Lower leg skin (tissue), 3 donors: ENCODE data around the gene RIPPLY3.

Experiments used
- CTCF ChIP-seq, 3 donors: fragments of 450-650 bp; IDR thresholded peaks; one replicate each; pipeline ENCODE4 v1.5.1; 2016; ENCODE audit warnings: antibody characterized with exemption in 3 of 3, mild to moderate bottlenecking in 3 of 3, moderate library complexity in 2 of 3
- POLR2A ChIP-seq, 2 donors: fragments of 450-650 bp; IDR thresholded peaks; one replicate each; pipeline ENCODE4 v1.6.1; 2016 to 2017; ENCODE audit warnings: antibody characterized with exemption in 2 of 2, mild to moderate bottlenecking in 1 of 2, moderate library complexity in 1 of 2

DNA sequence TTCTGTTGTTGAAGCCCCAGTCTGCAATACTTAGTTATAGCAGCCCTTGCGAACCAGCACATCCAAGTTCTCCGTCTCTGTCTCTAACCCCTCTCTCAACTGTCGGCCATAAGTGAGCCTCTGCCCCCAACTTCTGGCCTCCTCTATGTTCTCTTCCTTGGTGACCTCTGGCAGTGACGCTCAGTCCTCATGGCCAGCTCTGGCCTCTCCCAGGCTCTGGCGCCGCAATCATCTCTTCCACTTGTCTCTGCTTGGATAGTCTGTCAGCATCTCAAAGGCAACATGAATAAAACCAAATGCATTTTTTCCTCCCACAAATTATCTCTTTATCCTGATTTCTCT is 31.7 kb upstream of the RIPPLY3 start:
- TF ChIP-seq CTCF (IDR thresholded peaks at IDR 0.05) (no peak), POLR2A (IDR thresholded peaks at IDR 0.05) (no peak)
